Measurements from ENCODE around the gene TLCD2. TPM values are rescaled to one million over a fixed set of nuclear protein-coding genes. Genes with fewer than 3 reads are reported as not detected.

Gene TLCD2
- total and polyA plus RNA-seq, 2 of the 13 experiments (the other 11 are each of a cell fraction or from before 2014, with no cell fraction given) = 0.90 to 1.1 TPM

- TF ChIP-seq SALL1 (CRISPR knock-in tag; IDR thresholded peaks at IDR 0.05) = peak; percentile 64
- peak; percentile 52 for TF ChIP-seq PHF5A (CRISPR knock-in tag; IDR thresholded peaks at IDR 0.05; ENCODE audit: low read depth, unreplicated experiment)
- TF ChIP-seq ZNF343 (CRISPR knock-in tag; IDR thresholded peaks at IDR 0.05) = no peak
- peak; percentile 95 for TF ChIP-seq GABPB1 (CRISPR knock-in tag; IDR thresholded peaks at IDR 0.05)
- 0 out of 2 replicates have a peak, but pooled peaks have one; percentile 59 for TF ChIP-seq GATA4 (IDR thresholded peaks at IDR 0.05; ENCODE audit: borderline replicate concordance, low read depth)
- no peak for TF ChIP-seq ZBTB37 (CRISPR knock-in tag; IDR thresholded peaks at IDR 0.05)
- TF ChIP-seq ZNF253 (CRISPR knock-in tag; IDR thresholded peaks at IDR 0.05; ENCODE audit: borderline replicate concordance) = no peak
- TF ChIP-seq TAF1 (CRISPR knock-in tag; IDR thresholded peaks at IDR 0.05) = peak; percentile 85
- no peak; the same call in 1 of the 2 replicates for TF ChIP-seq GTF3A (CRISPR knock-in tag; conservative IDR thresholded peaks at IDR 0.05)
- TF ChIP-seq NONO (IDR thresholded peaks at IDR 0.05) = no peak
- peak; percentile 81 for TF ChIP-seq NONO (CRISPR knock-in tag; conservative IDR thresholded peaks at IDR 0.05)
- no peak; the same call in 1 of the 2 replicates for TF ChIP-seq ZNF281 (CRISPR knock-in tag; IDR thresholded peaks at IDR 0.05; ENCODE audit: borderline replicate concordance)
- no peak for TF ChIP-seq ZBTB2 (CRISPR knock-in tag; IDR thresholded peaks at IDR 0.05; ENCODE audit: low read depth)
- no peak for TF ChIP-seq ZNF546 (CRISPR knock-in tag; conservative IDR thresholded peaks at IDR 0.05)
- no peak; the same call in 1 of the 2 replicates for TF ChIP-seq ZSCAN29 (CRISPR knock-in tag; conservative IDR thresholded peaks at IDR 0.05)
- TF ChIP-seq ZNF773 (CRISPR knock-in tag; IDR thresholded peaks at IDR 0.05; ENCODE audit: borderline replicate concordance) = no peak
- TF ChIP-seq NR2F6 (IDR thresholded peaks at IDR 0.05) = no peak
- no peak; the same call in 1 of the 2 replicates for TF ChIP-seq NR2F6 (CRISPR knock-in tag; IDR thresholded peaks at IDR 0.05)
- TF ChIP-seq, protein P1, sequence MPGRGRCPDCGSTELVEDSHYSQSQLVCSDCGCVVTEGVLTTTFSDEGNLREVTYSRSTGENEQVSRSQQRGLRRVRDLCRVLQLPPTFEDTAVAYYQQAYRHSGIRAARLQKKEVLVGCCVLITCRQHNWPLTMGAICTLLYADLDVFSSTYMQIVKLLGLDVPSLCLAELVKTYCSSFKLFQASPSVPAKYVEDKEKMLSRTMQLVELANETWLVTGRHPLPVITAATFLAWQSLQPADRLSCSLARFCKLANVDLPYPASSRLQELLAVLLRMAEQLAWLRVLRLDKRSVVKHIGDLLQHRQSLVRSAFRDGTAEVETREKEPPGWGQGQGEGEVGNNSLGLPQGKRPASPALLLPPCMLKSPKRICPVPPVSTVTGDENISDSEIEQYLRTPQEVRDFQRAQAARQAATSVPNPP (CRISPR knock-in tag; IDR thresholded peaks at IDR 0.05) = no peak
- TF ChIP-seq FUBP1 (CRISPR knock-in tag; IDR thresholded peaks at IDR 0.05; ENCODE audit: borderline replicate concordance) = no peak
- peak; percentile 99 for TF ChIP-seq SP2 (CRISPR knock-in tag; IDR thresholded peaks at IDR 0.05)
Measured at GRCh38 chr17:1684378-1685189, 25.6 kb downstream of the TLCD2 start, which contains the start of gene PRPF8 (continued).

Data from HepG2 (cell line).